H1 (cell line): ENCODE measurements around the gene PKMYT1. TPM values are rescaled to one million over a fixed set of nuclear protein-coding genes. Genes with fewer than 3 reads are reported as not detected.

Experiments
- NRF1 ChIP-seq: IDR thresholded peaks from 2 replicates; pipeline ENCODE4 v1.6.1; 2011; ENCODE audit warnings: mild to moderate bottlenecking, low read depth, low read length, improper control_type of control experiment
- TAF7 ChIP-seq: optimal IDR thresholded peaks from 2 replicates; pipeline ENCODE3; 2011; ENCODE audit warnings: low read depth, mild to moderate bottlenecking, inconsistent platforms, low read length, moderate library complexity, borderline replicate concordance
- polyA plus RNA-seq, 7 experiments: library from polyadenylated mRNA; depleted of rRNA in 3 of 7; stranded (reverse) in 5 of 7; unstranded in 2 of 7; fragments of >200 nt in 5 of 7; fragments of 200-250 nt in 2 of 7; gene quantifications; 1 replicate in 5 of 7; 2 replicates in 1 of 7; 4 replicates in 1 of 7; pipeline versions ENCODE4 v1.2.1 to v1.2.3, GENCODE V29; 2011 to 2013; ENCODE audit warnings: missing spikeins in 2 of 7, mixed read lengths in 2 of 7
- total RNA-seq: library from RNA; stranded (reverse); fragmentation: NEBNext Ultra II Directional; extraction: Animal tissue kit (Norgen Biotek cat#: 25700); gene quantifications from 2 replicates; pipeline ENCODE4 v1.2.1, GENCODE V29; 2021

The PKMYT1 gene
- total and polyA plus RNA-seq, 2 of the 8 experiments (the other 6 are each of a cell fraction or from before 2014, with no cell fraction given): 74.7 to 85.2 TPM

DNA sequence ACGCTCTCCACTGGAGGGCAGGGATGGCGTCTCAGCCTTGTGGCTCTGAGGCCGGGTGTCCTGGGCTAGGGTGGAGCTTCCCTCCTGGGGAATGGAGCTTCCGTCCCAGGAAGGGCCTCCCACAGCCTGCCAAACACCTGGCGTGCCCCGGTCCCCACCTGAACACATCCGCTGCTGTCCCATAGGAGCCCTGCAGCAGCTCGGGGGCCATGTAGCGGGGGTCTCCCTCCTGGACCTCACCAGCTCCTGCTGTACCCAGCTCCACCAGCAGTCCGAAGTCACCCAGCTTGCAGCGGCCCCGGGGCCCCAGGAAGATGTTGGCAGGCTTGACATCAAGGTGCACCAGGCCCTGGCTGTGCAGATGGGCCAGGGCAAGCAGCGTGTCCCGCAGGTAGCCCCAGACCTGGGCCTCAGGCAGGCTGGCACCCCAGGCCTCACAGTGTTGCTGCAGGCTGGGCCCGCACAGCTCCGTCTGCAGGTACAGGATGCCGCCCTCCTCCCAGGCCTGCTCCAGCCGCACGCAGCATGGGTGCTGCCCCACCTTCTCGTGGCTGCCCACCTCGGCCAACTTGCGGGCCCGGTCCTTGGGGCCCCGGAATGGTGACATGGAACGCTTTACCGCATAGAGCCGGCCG, 5.0 kb downstream of the PKMYT1 start (continued):
- TF ChIP-seq TAF7: no peak
- no peak for TF ChIP-seq NRF1
